K562 (cell line): ENCODE data around the gene CCDC175. TPM values are rescaled to one million over a fixed set of nuclear protein-coding genes. Genes with fewer than 3 reads are reported as not detected.

Source experiments
- ATAC-seq: fragments of 200-7000 bp; cut with Tn5 transposase; 3 replicates; pipeline ENCODE4 v1.9.1; 2020; ENCODE audit warnings: moderate library complexity
- BruUV-seq: library from RNA; stranded (reverse); fragments of 400-500 nt; replicated peaks from 2 replicates; lab custom pipeline; 2021; lab: Mats Ljungman, UMichigan
- CTCF ChIA-PET: fragments of 300-600 bp; formaldehyde crosslinking; extraction: SDS; loops from one replicate; lab custom pipeline; 2021; ENCODE audit warnings: low intra/inter-chr PET ratio; lab: Yijun Ruan, JAX
- POLR2A ChIA-PET: fragments of 300-600, 350-650 bp; sonication (Branson Sonifier 250); formaldehyde crosslinking; extraction: SDS; loops from one replicate; lab custom pipeline; 2021; ENCODE audit warnings: antibody characterized with exemption, inconsistent platforms; lab: Yijun Ruan, JAX
- DNase-seq, 4 experiments: peaks; one replicate each; pipeline versions ENCODE4 v3.0.0 to v3.0.0-alpha.2; 2011 to 2018; ENCODE audit warnings: low spot score in 3 of 4, mixed read lengths in 3 of 4; ENCODE audit errors: extremely low read depth in 1 of 4
- FAIRE-seq: peaks from 2 replicates; lab custom pipeline; 2011; peaks lifted over from hg19 to GRCh38; lab: Jason Lieb, UNC
- H2AFZ ChIP-seq: 2 replicates; pipeline ENCODE4 v1.6.0; 2011; ENCODE audit warnings: low read depth, low read length, control low read depth, inconsistent platforms
- H3K27ac ChIP-seq: fragments of 200-600 bp; 3 replicates; pipeline ENCODE4 v1.8.0; 2011; ENCODE audit warnings: low read depth, mild to moderate bottlenecking, control low read depth, inconsistent platforms, low read length, moderate library complexity, mixed read lengths; ENCODE audit errors: extremely low read depth
- H3K27me3 ChIP-seq, 2 experiments: fragments of 300-600 bp in 1 of 2; 2 replicates in 1 of 2; 3 replicates in 1 of 2; pipeline versions ENCODE4 v1.6.0 to v1.8.0; 2011; ENCODE audit warnings: inconsistent platforms in 2 of 2, low read length in 2 of 2, mild to moderate bottlenecking in 1 of 2, mixed read lengths in 1 of 2, moderate library complexity in 1 of 2; ENCODE audit not compliant: control insufficient read depth in 2 of 2, insufficient read depth in 2 of 2
- H3K36me3 ChIP-seq: fragments of 300-600 bp; 3 replicates; pipeline ENCODE4 v1.8.0; 2011; ENCODE audit warnings: mild to moderate bottlenecking, low read length, inconsistent platforms; ENCODE audit not compliant: control insufficient read depth, insufficient read depth
- H3K4me1 ChIP-seq, 2 experiments: fragments of 200-600 bp in 1 of 2; replicated peaks in 1 of 2; 2 replicates in 1 of 2; 3 replicates in 1 of 2; pipeline versions ENCODE4 v1.5.1 to v1.8.0; 2011; ENCODE audit warnings: inconsistent platforms in 2 of 2, low read length in 2 of 2, mild to moderate bottlenecking in 1 of 2, mixed read lengths in 1 of 2, moderate library complexity in 1 of 2; ENCODE audit not compliant: control insufficient read depth in 2 of 2, insufficient read depth in 2 of 2
- H3K4me2 ChIP-seq: 2 replicates; pipeline ENCODE4 v1.6.1; 2011; ENCODE audit warnings: low read length, control low read depth, inconsistent platforms, mixed read lengths; ENCODE audit not compliant: insufficient read depth
- H3K4me3 ChIP-seq: fragments of 200-600 bp; sonication (generic), shearing (Covaris generic); 2 replicates; pipeline ENCODE4 v1.5.1; 2016; ENCODE audit warnings: control low read depth, inconsistent platforms
- H3K79me2 ChIP-seq: fragments of 200-600 bp; 3 replicates; pipeline ENCODE4 v1.8.0; 2011; ENCODE audit warnings: low read length, inconsistent platforms; ENCODE audit not compliant: control insufficient read depth, insufficient read depth
- H3K9ac ChIP-seq, 2 experiments: 2 replicates each; pipeline versions ENCODE4 v1.6.0 to v1.6.1; 2011; ENCODE audit warnings: low read depth in 2 of 2, low read length in 2 of 2, control low read depth in 1 of 2, inconsistent platforms in 1 of 2, mild to moderate bottlenecking in 1 of 2, mixed read lengths in 1 of 2; ENCODE audit not compliant: insufficient read depth in 1 of 2
- H3K9me1 ChIP-seq: one replicate; pipeline ENCODE4 v1.6.0; 2011; ENCODE audit warnings: inconsistent platforms, mild to moderate bottlenecking, low read length, moderate library complexity; ENCODE audit not compliant: control insufficient read depth, insufficient read depth
- H3K9me3 ChIP-seq: replicated peaks from 2 replicates; pipeline ENCODE4 v1.5.1; 2011; ENCODE audit warnings: low read depth, low read length, inconsistent platforms; ENCODE audit not compliant: control insufficient read depth, insufficient read depth
- H4K20me1 ChIP-seq: replicated peaks from 2 replicates; pipeline ENCODE4 v1.6.1; 2011; ENCODE audit warnings: low read length, inconsistent platforms, mixed read lengths; ENCODE audit not compliant: control insufficient read depth, insufficient read depth
- CEBPB ChIP-seq: fragments of 450-650 bp; IDR thresholded peaks from 2 replicates; pipeline ENCODE4 v1.6.1; 2016; ENCODE audit warnings: missing genetic modification characterization, missing compliant biosample characterization
- HNRNPK ChIP-seq: fragments of 200-400 bp; formaldehyde crosslinking; IDR thresholded peaks from one replicate; pipeline ENCODE4 v1.6.1; 2018; ENCODE audit warnings: mild to moderate bottlenecking, low read depth, low read length; ENCODE audit not compliant: poor library complexity, severe bottlenecking
- NBN ChIP-seq: fragments of 450-650 bp; IDR thresholded peaks from 2 replicates; pipeline ENCODE4 v1.6.1; 2016; ENCODE audit warnings: low read depth, mild to moderate bottlenecking
- ZFP1 ChIP-seq: fragments of 450-650 bp; formaldehyde crosslinking; IDR thresholded peaks from 2 replicates; pipeline ENCODE4 v1.4.0; 2020; ENCODE audit warnings: mild to moderate bottlenecking, mixed read lengths
- ZNF431 ChIP-seq: sonication (generic); formaldehyde crosslinking; IDR thresholded peaks from 2 replicates; pipeline ENCODE4 v1.8.0; 2022; ENCODE audit warnings: mild to moderate bottlenecking, missing genetic modification reagents
- ZNF57 ChIP-seq: fragments of 450-650 bp; formaldehyde crosslinking; IDR thresholded peaks from 2 replicates; pipeline ENCODE4 v1.4.0; 2020; ENCODE audit warnings: mild to moderate bottlenecking, moderate library complexity
- WGBS: fragments of 100-300 bp; shearing (Covaris generic); methylation state at CpG from one replicate; pipeline ENCODE4 v1.1.6; 2016; ENCODE audit warnings: low coverage, mixed read lengths; ENCODE audit not compliant: insufficient coverage; ENCODE audit errors: missing lambda C conversion rate; 5-methylcytosine and 5-hydroxymethylcytosine counted together
- in situ Hi-C: fragments of 300-500 bp; cut with MboI; formaldehyde crosslinking; loops from 4 replicates; pipeline ENCODE4 v1.15.0; 2018; ENCODE audit warnings: inconsistent platforms, mixed read lengths
- intact Hi-C: fragments of 100-400 bp; cut with micrococcal nuclease; formaldehyde crosslinking; loops from 2 replicates; pipeline ENCODE4 v1.14.2; 2022
- polyA plus RNA-seq, 8 experiments: library from polyadenylated mRNA; depleted of rRNA in 4 of 8; stranded (reverse) in 5 of 8; unstranded in 3 of 8; fragments of >200 nt; fragmentation: Nextera tagmentation in 2 of 8; fragmentation: Illumina TruSeq in 1 of 8; extraction: Ambion mirVana in 2 of 8; extraction: Trizol in 1 of 8; gene quantifications; 2 replicates each; pipeline versions ENCODE4 v1.2.1 to v1.2.3, GENCODE V29; 2011 to 2014; ENCODE audit warnings: inconsistent platforms in 1 of 8, missing spikeins in 1 of 8
- total RNA-seq, 7 experiments: library from RNA; depleted of rRNA in 6 of 7; stranded (reverse); fragments of >200 nt in 6 of 7; fragmentation: Illumina TruSeq in 2 of 7; extraction: Trizol in 2 of 7; gene quantifications; 2 replicates each; pipeline versions ENCODE4 v1.2.1 to v1.2.3, GENCODE V29; 2011 to 2021; ENCODE audit warnings: low replicate concordance in 1 of 7
- TF ChIP-seq, protein P1 (sequence below), 2 experiments: fragments of 450-650 bp; IDR thresholded peaks; 2 replicates each; pipeline ENCODE4 v1.6.1; 2016; ENCODE audit warnings: mild to moderate bottlenecking in 2 of 2, borderline replicate concordance in 1 of 2, low read depth in 1 of 2, moderate library complexity in 1 of 2

Gene CCDC175
- total and polyA plus RNA-seq, 9 of the 15 experiments (the other 6 are each of a cell fraction or from before 2014, with no cell fraction given) = not detected

DNA sequence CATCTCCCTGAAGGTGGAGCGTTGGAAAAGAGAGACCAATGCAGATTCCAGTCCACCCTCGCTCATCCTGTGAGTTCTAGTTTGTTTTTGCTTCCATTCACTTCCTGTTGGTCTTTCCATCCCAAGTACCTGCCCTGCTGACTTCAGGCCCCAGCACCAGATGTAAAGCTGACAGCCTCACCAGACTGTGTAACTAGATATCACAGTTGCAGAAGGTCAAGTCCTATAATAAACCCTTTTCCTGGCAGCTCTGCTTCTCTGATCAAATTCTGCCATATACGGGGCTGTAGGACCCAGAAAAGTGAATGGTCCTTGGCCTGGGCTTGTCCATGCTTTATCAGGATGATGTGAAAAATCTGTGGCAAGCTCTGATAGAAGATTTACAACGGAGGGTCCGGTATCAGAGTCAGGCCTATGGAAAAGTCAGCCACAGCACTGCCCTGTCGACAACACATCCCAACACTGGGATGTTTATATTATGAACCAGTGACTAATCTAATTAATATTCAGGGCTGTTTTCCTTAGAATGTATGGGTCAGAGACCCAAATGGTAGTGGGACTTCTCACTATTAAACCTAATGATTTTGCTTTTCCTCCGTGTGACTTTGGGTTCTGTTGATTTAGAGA, 42.1 kb downstream of the CCDC175 start:
- no TSS peak for BruUV-seq
- 0 out of 5 replicates have a peak, but pooled peaks cover 0 to 6% of the 10 kb centered on the region in 2 experiments for H3K27me3 ChIP-seq
- H3K4me1 ChIP-seq = no peaks in the 10 kb centered on the region
- in situ Hi-C loops = no loop called here
- no peak overlapping the region for H3K27ac ChIP-seq
- DNase-seq = no peak
- TF ChIP-seq HNRNPK = no peak
- no peak for TF ChIP-seq CEBPB (tag)
- no peak for TF ChIP-seq NBN
- TF ChIP-seq ZNF431 (CRISPR knock-in tag) = no peak
- TF ChIP-seq ZNF57 (CRISPR knock-in tag) = no peak
- TF ChIP-seq, protein P1, sequence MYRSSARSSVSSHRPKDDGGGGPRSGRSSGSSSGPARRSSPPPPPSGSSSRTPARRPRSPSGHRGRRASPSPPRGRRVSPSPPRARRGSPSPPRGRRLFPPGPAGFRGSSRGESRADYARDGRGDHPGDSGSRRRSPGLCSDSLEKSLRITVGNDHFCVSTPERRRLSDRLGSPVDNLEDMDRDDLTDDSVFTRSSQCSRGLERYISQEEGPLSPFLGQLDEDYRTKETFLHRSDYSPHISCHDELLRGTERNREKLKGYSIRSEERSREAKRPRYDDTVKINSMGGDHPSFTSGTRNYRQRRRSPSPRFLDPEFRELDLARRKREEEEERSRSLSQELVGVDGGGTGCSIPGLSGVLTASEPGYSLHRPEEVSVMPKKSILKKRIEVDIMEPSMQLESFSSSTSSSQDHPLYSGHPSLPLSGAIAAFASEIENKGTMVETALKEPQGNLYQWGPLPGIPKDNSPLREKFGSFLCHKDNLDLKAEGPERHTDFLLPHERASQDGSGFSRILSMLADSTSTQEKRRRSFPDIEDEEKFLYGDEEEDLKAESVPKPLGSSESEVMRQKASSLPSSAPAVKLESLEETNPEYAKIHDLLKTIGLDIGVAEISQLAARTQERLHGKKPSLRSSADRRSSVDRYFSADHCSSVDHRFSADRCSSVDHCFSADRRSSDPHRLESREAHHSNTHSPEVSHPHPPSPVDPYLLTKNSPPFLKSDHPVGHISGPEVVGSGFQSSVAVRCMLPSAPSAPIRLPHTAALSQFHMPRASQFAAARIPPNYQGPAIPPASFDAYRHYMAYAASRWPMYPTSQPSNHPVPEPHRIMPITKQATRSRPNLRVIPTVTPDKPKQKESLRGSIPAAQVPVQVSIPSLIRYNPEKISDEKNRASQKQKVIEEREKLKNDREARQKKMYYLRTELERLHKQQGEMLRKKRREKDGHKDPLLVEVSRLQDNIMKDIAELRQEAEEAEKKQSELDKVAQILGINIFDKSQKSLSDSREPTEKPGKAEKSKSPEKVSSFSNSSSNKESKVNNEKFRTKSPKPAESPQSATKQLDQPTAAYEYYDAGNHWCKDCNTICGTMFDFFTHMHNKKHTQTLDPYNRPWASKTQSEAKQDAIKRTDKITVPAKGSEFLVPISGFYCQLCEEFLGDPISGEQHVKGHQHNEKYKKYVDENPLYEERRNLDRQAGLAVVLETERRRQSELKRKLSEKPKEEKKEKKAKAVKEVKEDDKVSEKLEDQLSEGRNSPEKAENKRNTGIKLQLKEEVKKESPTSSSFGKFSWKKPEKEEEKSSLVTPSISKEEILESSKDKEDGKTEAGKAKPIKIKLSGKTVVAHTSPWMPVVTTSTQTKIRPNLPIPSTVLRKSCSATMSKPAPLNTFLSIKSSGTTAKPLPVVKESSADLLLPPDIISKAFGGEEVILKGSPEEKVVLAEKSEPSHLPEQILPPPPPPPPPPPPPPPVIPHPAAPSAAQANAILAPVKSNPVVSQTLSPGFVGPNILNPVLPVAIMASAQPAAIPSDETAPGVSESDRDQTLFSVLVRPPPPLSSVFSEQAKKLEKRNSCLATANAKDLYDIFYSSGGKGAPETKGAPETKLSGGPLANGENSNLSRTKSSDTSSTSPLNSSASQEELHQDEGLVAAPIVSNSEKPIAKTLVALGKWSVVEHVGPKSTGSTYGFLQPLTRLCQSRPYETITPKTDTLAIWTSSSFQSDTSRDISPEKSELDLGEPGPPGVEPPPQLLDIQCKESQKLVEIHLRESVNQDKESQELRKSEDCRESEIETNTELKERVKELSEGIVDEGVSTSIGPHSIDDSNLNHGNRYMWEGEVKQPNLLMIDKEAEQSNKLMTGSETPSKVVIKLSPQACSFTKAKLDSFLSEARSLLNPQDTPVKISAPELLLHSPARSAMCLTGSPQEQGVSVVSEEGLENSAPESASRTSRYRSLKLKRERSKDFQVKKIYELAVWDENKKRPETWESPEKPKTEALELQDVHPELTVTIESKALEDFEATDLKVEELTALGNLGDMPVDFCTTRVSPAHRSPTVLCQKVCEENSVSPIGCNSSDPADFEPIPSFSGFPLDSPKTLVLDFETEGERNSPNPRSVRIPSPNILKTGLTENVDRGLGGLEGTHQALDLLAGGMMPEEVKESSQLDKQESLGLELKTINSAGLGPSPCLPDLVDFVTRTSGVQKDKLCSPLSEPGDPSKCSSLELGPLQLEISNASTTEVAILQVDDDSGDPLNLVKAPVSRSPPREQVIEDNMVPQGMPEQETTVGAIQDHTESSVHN (IDR thresholded peaks at IDR 0.05; ENCODE audit: borderline replicate concordance in 1 of 2, low read depth in 1 of 2) = no peak
- TF ChIP-seq ZFP1 (CRISPR knock-in tag) = no peak
- no peak overlapping the region for H3K4me3 ChIP-seq
- H3K9me1 ChIP-seq = no peaks in the 10 kb centered on the region
- H3K36me3 ChIP-seq = no peaks in the 10 kb centered on the region
- ChIA-PET POLR2A (no interaction called here), CTCF (no interaction called here)
- no peak for FAIRE-seq
- no peaks in the 10 kb centered on the region for H4K20me1 ChIP-seq
- 4% methylated on average over 5 of the region's 7 CpGs for WGBS
- H2AFZ ChIP-seq = no peak overlapping the region
- H3K9me3 ChIP-seq = no peaks in the 10 kb centered on the region
- ATAC-seq = no peak
- H3K9ac ChIP-seq = no peak overlapping the region
- H3K79me2 ChIP-seq = no peaks in the 10 kb centered on the region
- no peak overlapping the region for H3K4me2 ChIP-seq
- intact Hi-C loops = no loop called here
